Measurements from ENCODE around the gene ATG2A. TPM values are rescaled to one million over a fixed set of nuclear protein-coding genes. Genes with fewer than 3 reads are reported as not detected.
A peak's percentile ranks its signal among the peaks of the same experiment; 100 is the strongest.

Gene ATG2A
- total and polyA plus RNA-seq, 10 of the 15 experiments (the other 5 are each of a cell fraction or from before 2014, with no cell fraction given): 0.08 to 19.0 (median 4.6) TPM

- TF ChIP-seq BACH1 (IDR thresholded peaks at IDR 0.05; ENCODE audit: borderline replicate concordance) (peak; percentile 87), DPF2 (IDR thresholded peaks at IDR 0.05) (peak; percentile 88), ZNF274 (IDR thresholded peaks at IDR 0.05; ENCODE audit: insufficient read depth, insufficient read length) (no peak), ZSCAN29 (IDR thresholded peaks at IDR 0.05) (no peak), ELK1 (IDR thresholded peaks at IDR 0.05; ENCODE audit: low read depth, low read length) (peak; percentile 11; the same call in 1 of the 2 replicates), YBX1 (IDR thresholded peaks at IDR 0.05) (no peak), HCFC1 (IDR thresholded peaks at IDR 0.05; ENCODE audit: low read length) (peak; percentile 45), RAD51 (IDR thresholded peaks at IDR 0.05) (no peak), BHLHE40 (IDR thresholded peaks at IDR 0.05; ENCODE audit: borderline replicate concordance in 1 of 2, low read depth in 2 of 2, low read length in 1 of 2) (peak; percentile 91 to 97)
These were observed 38.3 kb downstream of the ATG2A start, which contains the start of gene EHD1 (continued) for GRCh38 chr11:64878494-64879243.

- DNase-seq (ENCODE audit: low read depth, low spot score) (no peak), FAIRE-seq (no peak), ATAC-seq (peak; percentile 15)
- Histone ChIP-seq H3K9ac (ENCODE audit: control insufficient read depth, insufficient read depth, low read length) (peak overlapping the region; percentile 88), H3K4me2 (ENCODE audit: control insufficient read depth, insufficient read depth) (peak overlapping the region; percentile 92), H3K9me3 (replicated peaks; ENCODE audit: control insufficient read depth, insufficient read depth, low read length) (no peaks in the 10 kb centered on the region), H3K36me3 (ENCODE audit: control insufficient read depth in 2 of 2, insufficient read depth in 2 of 2, low read length in 1 of 2) (peaks cover 0 to 6% of the 10 kb centered on the region in 2 experiments; a peak in 3 of 4 replicates), H4K20me1 (ENCODE audit: control insufficient read depth, insufficient read depth) (peaks cover 3% of the 10 kb centered on the region; the same call in 1 of the 2 replicates), H3K27ac (ENCODE audit: control insufficient read depth, insufficient read depth) (peak overlapping the region; percentile 84), H3K79me2 (ENCODE audit: control insufficient read depth, insufficient read depth, low read length) (peaks cover 59% of the 10 kb centered on the region), H2AFZ (ENCODE audit: control insufficient read depth, low read depth, low read length) (no peak overlapping the region), H3K4me3 (peak overlapping the region; percentile 89), H3K27me3 (replicated peaks in 1 of 2; ENCODE audit: control insufficient read depth in 2 of 2, insufficient read depth in 2 of 2, low read length in 1 of 2) (no peaks in the 10 kb centered on the region), H3K4me1 (ENCODE audit: control insufficient read depth, insufficient read depth, low read length) (peaks cover 34% of the 10 kb centered on the region)
- in situ Hi-C loops (cut with MboI): no loop called here
- POLR2A ChIA-PET: interaction anchor here (0.6 to 19.9 kb wide), 3 partner anchors 9 to 20 kb away, joined by 4 to 620 read pairs (median 19); no protein-coding TSS in a partner anchor
- RAD21 ChIA-PET (ENCODE audit: unreplicated experiment): interaction anchor here (1.1 to 12.5 kb wide), 3 partner anchors 9 to 28 kb away, joined by 4 to 253 read pairs (median 217); no protein-coding TSS in a partner anchor
- SMC1A ChIA-PET (ENCODE audit: uncharacterized antibody, unreplicated experiment): interaction anchor here (1.2 to 11.5 kb wide), 3 partner anchors 9 to 27 kb away, joined by 3 to 227 read pairs (median 226); no protein-coding TSS in a partner anchor
- CTCF ChIA-PET: interaction anchor here (4.7 to 30.0 kb wide), 3 partner anchors 10 to 22 kb away, joined by 27 to 1208 read pairs (median 63); partner anchors contain the start of gene CDC42BPG
- no TSS peak for BruUV-seq (replicated peaks)
- WGBS (ENCODE audit: insufficient coverage, insufficient replicate concordance, low lambda C conversion rate, missing lambda C conversion rate): under 1% methylated on average over 21 of the region's 21 CpGs
- intact Hi-C loops (cut with micrococcal nuclease; ENCODE audit: unreplicated experiment): loop anchor here (2.0 to 10.0 kb wide), 3 partner anchors 27 to 837 kb away; partner anchors contain the start of genes KAT5 and MAP3K11
- TF ChIP-seq NBN (IDR thresholded peaks at IDR 0.05) (peak; percentile 14; the same call in 1 of the 2 replicates), SMARCA5 (IDR thresholded peaks at IDR 0.05) (peak; percentile 37; the same call in 1 of the 2 replicates), YBX1 (IDR thresholded peaks at IDR 0.05) (no peak), SMAD1 (IDR thresholded peaks at IDR 0.05; ENCODE audit: low read depth, partially characterized antibody) (no peak), CHD1 (IDR thresholded peaks at IDR 0.05; ENCODE audit: low read depth, low read length) (0 out of 2 replicates have a peak, but pooled peaks have one; percentile 66), USF2 (IDR thresholded peaks at IDR 0.05; ENCODE audit: borderline replicate concordance, low read depth, low read length) (no peak), CTCF (IDR thresholded peaks at IDR 0.05 in 2 of 3, conservative IDR thresholded peaks at IDR 0.05 in 1 of 3; ENCODE audit: control insufficient read depth in 2 of 3, extremely low read depth in 1 of 3, insufficient read depth in 1 of 3, low read depth in 3 of 3, low read length in 3 of 3) (no peak), NKRF (conservative IDR thresholded peaks at IDR 0.05) (peak; percentile 79)
These were observed 38.9 kb downstream of the ATG2A start for GRCh38 chr11:64878223-64878493.
